Measurements from ENCODE around the gene USP33. TPM values are rescaled to one million over a fixed set of nuclear protein-coding genes. Genes with fewer than 3 reads are reported as not detected.

Gene USP33
- total and polyA plus RNA-seq, 2 of the 13 experiments (the other 11 are each of a cell fraction or from before 2014, with no cell fraction given) = 32.0 to 49.1 TPM

- no peak for TF ChIP-seq ZHX1 (CRISPR knock-in tag; IDR thresholded peaks at IDR 0.05; ENCODE audit: low read depth)
- TF ChIP-seq ZNF790 (CRISPR knock-in tag; IDR thresholded peaks at IDR 0.05; ENCODE audit: borderline replicate concordance) = no peak
- TF ChIP-seq ZFP1 (CRISPR knock-in tag; IDR thresholded peaks at IDR 0.05) = no peak
- TF ChIP-seq ZBTB44 (CRISPR knock-in tag; IDR thresholded peaks at IDR 0.05) = no peak
- TF ChIP-seq SP4 (CRISPR knock-in tag; IDR thresholded peaks at IDR 0.05) = no peak
- no peak for TF ChIP-seq NFE2 (CRISPR knock-in tag; IDR thresholded peaks at IDR 0.05)
- TF ChIP-seq CENPBD1 (CRISPR knock-in tag; IDR thresholded peaks at IDR 0.05; ENCODE audit: borderline replicate concordance, low read depth) = no peak
- no peak for TF ChIP-seq TBX2 (CRISPR knock-in tag; IDR thresholded peaks at IDR 0.05; ENCODE audit: borderline replicate concordance)
- no peak for TF ChIP-seq PREB (CRISPR knock-in tag; IDR thresholded peaks at IDR 0.05)
- TF ChIP-seq ZNF256 (CRISPR knock-in tag; conservative IDR thresholded peaks at IDR 0.05) = no peak
- TF ChIP-seq TEAD3 (CRISPR knock-in tag; optimal IDR thresholded peaks at IDR 0.05; ENCODE audit: borderline replicate concordance) = peak; percentile 15
- no peak for TF ChIP-seq DZIP1 (CRISPR knock-in tag; IDR thresholded peaks at IDR 0.05)
- no peak for TF ChIP-seq JUN (CRISPR knock-in tag; IDR thresholded peaks at IDR 0.05)
- TF ChIP-seq ETV6 (CRISPR knock-in tag; conservative IDR thresholded peaks at IDR 0.05) = no peak
- no peak for TF ChIP-seq HNRNPL (IDR thresholded peaks at IDR 0.05; ENCODE audit: low read depth, low read length)
- no peak for TF ChIP-seq ZNF136 (CRISPR knock-in tag; IDR thresholded peaks at IDR 0.05; ENCODE audit: low read depth)
- TF ChIP-seq ZBTB33 (CRISPR knock-in tag; IDR thresholded peaks at IDR 0.05) = no peak
- TF ChIP-seq SRF (IDR thresholded peaks at IDR 0.05; ENCODE audit: low read depth, low read length) = no peak
- no peak for TF ChIP-seq NFKBIZ (CRISPR knock-in tag; IDR thresholded peaks at IDR 0.05)
- no peak for TF ChIP-seq ZNF260 (CRISPR knock-in tag; IDR thresholded peaks at IDR 0.05; ENCODE audit: borderline replicate concordance, low read depth)
- TF ChIP-seq ZFY (CRISPR knock-in tag; IDR thresholded peaks at IDR 0.05) = no peak
Measured at GRCh38 chr1:77655431-77655974, 104.1 kb downstream of the USP33 start (continued).
